Body of pancreas (tissue), 4 donors: Measurements from ENCODE around the gene SEMA6A. TPM values are rescaled to one million over a fixed set of nuclear protein-coding genes. Genes with fewer than 3 reads are reported as not detected.

ENCODE experiments used
- ATAC-seq: fragments of 150-250 bp; one replicate; pipeline ENCODE4 v1.9.1; 2016
- DNase-seq, 4 donors: peaks; one replicate each; pipeline ENCODE4 v3.0.0-alpha.2; 2019
- H3K27ac ChIP-seq, 4 donors: fragments of 200-600 bp; sonication (generic); 1 replicate in 3 of 4; 2 replicates in 1 of 4; pipeline versions ENCODE4 v1.5.1 to v1.6.1; 2016 to 2019; ENCODE audit warnings: mild to moderate bottlenecking in 1 of 4, mixed read lengths in 1 of 4, moderate library complexity in 1 of 4
- H3K27me3 ChIP-seq, 2 donors: fragments of 200-600 bp; sonication (generic); one replicate each; pipeline ENCODE4 v1.6.0; 2016; ENCODE audit warnings: mild to moderate bottlenecking in 1 of 2
- H3K36me3 ChIP-seq, 2 donors: fragments of 200-600 bp; sonication (generic); replicated peaks in 1 of 2; 2 replicates each; pipeline ENCODE4 v1.5.1; 2016; ENCODE audit warnings: low read depth in 2 of 2; ENCODE audit not compliant: insufficient read depth in 1 of 2
- H3K4me1 ChIP-seq: fragments of 200-600 bp; sonication (generic); one replicate; pipeline ENCODE4 v1.6.0; 2016
- H3K4me3 ChIP-seq, 2 donors: fragments of 200-600 bp; sonication (generic); 1 replicate in 1 of 2; 2 replicates in 1 of 2; pipeline ENCODE4 v1.5.1; 2016 to 2019
- H3K9me3 ChIP-seq, 3 donors: fragments of 200-600 bp; sonication (generic); 1 replicate in 2 of 3; 2 replicates in 1 of 3; pipeline ENCODE4 v1.5.1; 2016
- CTCF ChIP-seq, 7 experiments: fragments of 450-650 bp in 4 of 7; fragments of 200-600 bp in 3 of 7; sonication (generic) in 3 of 7; IDR thresholded peaks; one replicate each; pipeline ENCODE4 v1.5.1; 2016 to 2019; ENCODE audit warnings: antibody characterized with exemption in 7 of 7
- POLR2A ChIP-seq, 3 donors: fragments of 450-650 bp; IDR thresholded peaks; one replicate each; pipeline ENCODE4 v1.6.1; 2016; ENCODE audit warnings: antibody characterized with exemption in 3 of 3, mild to moderate bottlenecking in 2 of 3
- WGBS, 2 donors: methylation state at CpG; one replicate each; pipeline ENCODE4 v1.1.5; 2017; 5-methylcytosine and 5-hydroxymethylcytosine counted together
- intact Hi-C: fragments of 100-400 bp; cut with DNase I; formaldehyde crosslinking; loops from one replicate; pipeline ENCODE4 v1.15.1; 2023
- total RNA-seq, 2 donors: library from RNA; depleted of rRNA; stranded (reverse); fragments of >200 nt; gene quantifications; one replicate each; pipeline ENCODE4 v1.1.0, GENCODE V29; 2016

The SEMA6A gene
- 10 to 100 TPM; 18.7 to 25.1 TPM for total RNA-seq

- Histone ChIP-seq H3K4me1 (peaks cover 33% of the 10 kb centered on the region), H3K27me3 (no peaks in the 10 kb centered on the region), H3K27ac (peak within 1 kb of the TSS; percentile 68 to 79 (median 70)), H3K36me3 (no peaks in the 10 kb centered on the region), H3K9me3 (no peaks in the 10 kb centered on the region), H3K4me3 (peak within 1 kb of the TSS; percentile 44 to 54)
- intact Hi-C loops = loop anchor here (10.0 kb wide), 1 partner anchor 370 kb away; no protein-coding TSS in a partner anchor
- TF ChIP-seq POLR2A (IDR thresholded peaks at IDR 0.05) = peak; percentile 85 to 91 (median 87)
- TF ChIP-seq CTCF (IDR thresholded peaks at IDR 0.05) = peak in 4 of 7 experiments; percentile 32 to 42 (median 34)
- peak; percentile 91 to 95 (median 92) for DNase-seq
- peak; percentile 82 for ATAC-seq
- WGBS, 2 donors = 0% methylated on average over 38 to 66 of the region's 66 CpGs
These were observed at the start of gene SEMA6A for GRCh38 chr5:116574367-116575325. Gene SEMA6A, minus strand, starts transcription at chr5:116574823. Its CDS starts 69,879 bp downstream, at chr5:116504944.

- Histone ChIP-seq H3K36me3 (no peaks in the 10 kb centered on the region), H3K27me3 (no peaks in the 10 kb centered on the region), H3K27ac (no peak overlapping the region), H3K9me3 (no peaks in the 10 kb centered on the region), H3K4me3 (no peak overlapping the region), H3K4me1 (peaks cover 12% of the 10 kb centered on the region)
- 70 to 76% methylated on average over 7 of the region's 7 CpGs for WGBS, 2 donors
- intact Hi-C loops = no loop called here
- ATAC-seq (no peak), DNase-seq (no peak)
- TF ChIP-seq POLR2A (IDR thresholded peaks at IDR 0.05) (no peak), CTCF (IDR thresholded peaks at IDR 0.05) (no peak)
These were observed 47.9 kb upstream of the SEMA6A start for GRCh38 chr5:116622375-116623050.

- TF ChIP-seq POLR2A (IDR thresholded peaks at IDR 0.05) (no peak), CTCF (IDR thresholded peaks at IDR 0.05) (no peak)
- Histone ChIP-seq H3K27me3 (no peaks in the 10 kb centered on the region), H3K4me1 (peaks cover 7% of the 10 kb centered on the region), H3K36me3 (no peaks in the 10 kb centered on the region), H3K4me3 (no peak overlapping the region), H3K9me3 (no peaks in the 10 kb centered on the region), H3K27ac (no peak overlapping the region)
- DNase-seq = no peak
- ATAC-seq = no peak
- 65 to 79% methylated on average over 2 of the region's 2 CpGs for WGBS, 2 donors
- intact Hi-C loops = no loop called here
These were observed 47.0 kb upstream of the SEMA6A start for GRCh38 chr5:116621599-116621998.

GRCh38 chr5:116616876-116617275, 42.3 kb upstream of the SEMA6A start:
- no peak overlapping the region for H3K27ac ChIP-seq
- TF ChIP-seq POLR2A (IDR thresholded peaks at IDR 0.05) = no peak
- no peak for TF ChIP-seq CTCF (IDR thresholded peaks at IDR 0.05)
- H3K27me3 ChIP-seq = no peaks in the 10 kb centered on the region
- intact Hi-C loops = no loop called here
- ATAC-seq (no peak), DNase-seq (no peak)
- H3K9me3 ChIP-seq = no peaks in the 10 kb centered on the region
- no peaks in the 10 kb centered on the region for H3K36me3 ChIP-seq
- peaks cover 14% of the 10 kb centered on the region for H3K4me1 ChIP-seq
- H3K4me3 ChIP-seq = no peak overlapping the region
- WGBS, 2 donors = 80 to 85% methylated on average over 1 of the region's 1 CpG
